Measurements from ENCODE around the gene CAB39.

DNA sequence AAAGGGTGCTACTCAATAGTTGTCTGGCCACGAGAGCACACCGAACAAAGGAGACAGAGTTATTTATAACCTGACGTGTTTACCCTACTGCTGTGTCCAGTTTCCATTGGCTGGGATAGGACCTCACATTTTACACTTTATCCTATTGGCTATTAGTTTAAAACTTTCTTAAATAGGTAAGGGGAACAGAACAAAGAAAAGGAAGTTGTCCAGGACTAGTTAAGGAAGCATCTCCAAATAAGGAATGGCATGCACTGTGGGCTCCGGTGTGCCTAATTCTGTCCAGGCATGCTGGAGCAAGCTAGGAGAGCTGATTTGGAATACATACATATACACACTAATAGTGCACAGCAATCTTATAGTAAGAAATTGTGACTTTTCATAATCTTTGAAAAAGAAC, 72.2 kb downstream of the CAB39 start:
- TF ChIP-seq, protein P1, sequence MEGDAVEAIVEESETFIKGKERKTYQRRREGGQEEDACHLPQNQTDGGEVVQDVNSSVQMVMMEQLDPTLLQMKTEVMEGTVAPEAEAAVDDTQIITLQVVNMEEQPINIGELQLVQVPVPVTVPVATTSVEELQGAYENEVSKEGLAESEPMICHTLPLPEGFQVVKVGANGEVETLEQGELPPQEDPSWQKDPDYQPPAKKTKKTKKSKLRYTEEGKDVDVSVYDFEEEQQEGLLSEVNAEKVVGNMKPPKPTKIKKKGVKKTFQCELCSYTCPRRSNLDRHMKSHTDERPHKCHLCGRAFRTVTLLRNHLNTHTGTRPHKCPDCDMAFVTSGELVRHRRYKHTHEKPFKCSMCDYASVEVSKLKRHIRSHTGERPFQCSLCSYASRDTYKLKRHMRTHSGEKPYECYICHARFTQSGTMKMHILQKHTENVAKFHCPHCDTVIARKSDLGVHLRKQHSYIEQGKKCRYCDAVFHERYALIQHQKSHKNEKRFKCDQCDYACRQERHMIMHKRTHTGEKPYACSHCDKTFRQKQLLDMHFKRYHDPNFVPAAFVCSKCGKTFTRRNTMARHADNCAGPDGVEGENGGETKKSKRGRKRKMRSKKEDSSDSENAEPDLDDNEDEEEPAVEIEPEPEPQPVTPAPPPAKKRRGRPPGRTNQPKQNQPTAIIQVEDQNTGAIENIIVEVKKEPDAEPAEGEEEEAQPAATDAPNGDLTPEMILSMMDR (IDR thresholded peaks at IDR 0.05): no peak
- no peak for TF ChIP-seq ZFX (IDR thresholded peaks at IDR 0.05; ENCODE audit: borderline replicate concordance)
